ENCODE data around the gene SEMA6C.

The SEMA6C gene

DNA sequence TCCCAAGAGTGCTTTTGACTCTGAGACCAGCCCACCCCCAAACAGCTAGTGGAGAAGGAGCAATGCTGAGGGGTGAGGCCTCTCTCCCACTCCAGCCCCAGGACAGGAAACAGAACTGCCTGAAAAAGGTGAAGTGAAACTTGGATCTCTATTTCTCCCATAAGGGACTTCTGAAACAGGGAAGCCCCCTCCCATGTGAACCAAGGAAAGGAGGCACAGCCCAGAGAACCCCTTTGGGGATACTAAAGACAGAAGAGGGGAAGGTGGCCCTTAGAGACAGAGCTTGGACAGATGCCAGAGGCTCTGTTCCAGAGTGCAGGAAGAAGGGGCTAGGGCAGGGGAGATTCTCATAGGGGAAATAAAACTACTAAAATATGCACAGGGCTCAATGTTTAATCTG, 12.9 kb upstream of the SEMA6C start:
- DNase-seq (ENCODE audit: low read depth in 2 of 2) = no peak

DNA sequence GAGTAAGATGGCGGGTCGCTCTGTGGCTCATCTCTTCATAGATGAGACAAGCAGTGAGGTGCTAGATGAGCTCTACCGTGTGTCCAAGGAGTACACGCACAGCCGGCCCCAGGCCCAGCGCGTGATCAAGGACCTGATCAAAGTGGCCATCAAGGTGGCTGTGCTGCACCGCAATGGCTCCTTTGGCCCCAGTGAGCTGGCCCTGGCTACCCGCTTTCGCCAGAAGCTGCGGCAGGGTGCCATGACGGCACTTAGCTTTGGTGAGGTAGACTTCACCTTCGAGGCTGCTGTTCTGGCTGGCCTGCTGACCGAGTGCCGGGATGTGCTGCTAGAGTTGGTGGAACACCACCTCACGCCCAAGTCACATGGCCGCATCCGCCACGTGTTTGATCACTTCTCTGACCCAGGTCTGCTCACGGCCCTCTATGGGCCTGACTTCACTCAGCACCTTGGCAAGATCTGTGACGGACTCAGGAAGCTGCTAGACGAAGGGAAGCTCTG, 12.4 kb upstream of the SEMA6C start:
- DNase-seq (ENCODE audit: low read depth in 2 of 2) = no peak

DNA sequence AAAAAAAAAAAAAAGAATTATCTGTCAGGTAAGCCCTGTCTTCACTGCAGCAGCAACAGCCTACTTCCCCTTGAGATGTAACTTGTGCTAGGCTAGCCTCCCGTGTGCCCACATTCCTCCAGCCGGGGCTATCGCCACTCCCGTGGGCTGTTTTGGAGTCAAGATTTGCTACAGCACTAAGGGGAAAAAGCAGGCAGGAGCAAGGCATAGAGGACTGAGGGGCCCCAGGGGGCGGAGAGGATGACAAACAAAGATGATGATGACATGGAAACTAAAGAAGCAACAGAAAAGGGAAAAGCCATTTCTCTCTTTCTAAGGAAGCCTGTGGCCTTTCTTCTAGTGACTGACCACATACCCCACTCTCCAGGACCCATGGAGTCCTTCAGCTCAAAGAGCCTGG, 11.9 kb upstream of the SEMA6C start:
- DNase-seq (ENCODE audit: low read depth in 2 of 2) = peak in 1 of 2 experiments; percentile 52

DNA sequence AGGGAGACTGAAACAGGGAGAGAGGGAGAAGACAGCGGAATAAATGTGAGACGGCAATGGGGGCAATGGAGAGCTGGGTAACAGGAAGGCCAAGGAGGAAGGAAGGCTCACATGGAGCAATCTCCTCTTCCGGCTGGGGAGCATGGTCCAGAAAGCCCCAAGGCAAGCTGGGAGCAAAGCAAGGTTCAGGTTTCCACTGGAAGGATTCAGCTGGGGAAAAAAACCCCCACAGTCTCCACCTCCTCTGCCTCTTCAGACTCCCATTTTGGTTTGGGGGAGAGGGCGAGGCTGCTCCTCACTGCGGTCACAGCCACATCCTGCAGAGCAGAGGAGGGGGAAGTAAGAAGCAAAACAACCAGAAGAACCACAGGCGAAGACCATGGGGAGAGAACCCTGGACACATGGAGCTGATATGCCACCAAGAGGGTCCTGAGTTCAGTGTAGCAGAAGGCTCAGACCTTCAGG, 10.7 kb upstream of the SEMA6C start:
- DNase-seq (ENCODE audit: low read depth in 2 of 2) = peak; percentile 42 to 57

DNA sequence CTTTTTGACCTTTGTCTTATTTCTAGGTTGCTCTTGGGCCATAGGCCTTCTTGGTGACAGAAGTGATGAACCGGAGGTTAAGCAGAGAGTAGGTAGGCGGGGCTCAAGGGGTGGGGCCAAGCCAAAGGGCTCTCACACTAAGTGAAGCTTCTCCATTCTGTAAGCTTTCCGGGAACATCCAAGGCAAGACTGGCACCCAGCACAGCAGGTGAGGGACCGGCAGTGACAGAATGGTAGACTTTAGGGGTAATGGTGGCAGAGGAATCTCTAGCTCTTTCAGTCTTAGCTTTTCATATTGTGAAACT, 10.0 kb upstream of the SEMA6C start, which contains the start of gene TNFAIP8L2:
Gene TNFAIP8L2, plus strand, starts transcription at position 135 of the 305 bp plus-strand sequence. CDS start 2,049 bp downstream, outside the sequence.
- peak; percentile 50 to 84 for DNase-seq (ENCODE audit: low read depth in 2 of 2)

DNA sequence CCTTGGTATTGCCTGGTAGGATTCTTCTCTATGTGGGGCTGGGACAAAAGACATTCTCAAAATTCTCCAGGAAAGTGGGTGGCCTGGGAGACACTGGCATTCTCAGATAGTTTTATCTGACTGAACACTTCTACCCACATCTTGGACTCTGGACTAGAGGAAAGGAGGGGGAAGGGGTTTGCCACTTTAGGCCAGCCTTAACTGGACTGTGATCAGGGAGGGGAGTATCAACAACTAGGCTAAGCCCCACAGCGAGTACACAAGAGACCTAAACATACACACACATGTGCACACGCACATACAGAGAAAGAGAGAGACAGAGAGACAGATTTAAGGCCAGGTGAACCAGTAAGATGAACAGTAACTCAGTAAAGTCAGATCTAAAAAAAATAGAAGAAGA, 1.2 kb upstream of the SEMA6C start:
- no peak for DNase-seq (ENCODE audit: low read depth in 2 of 2)

DNA sequence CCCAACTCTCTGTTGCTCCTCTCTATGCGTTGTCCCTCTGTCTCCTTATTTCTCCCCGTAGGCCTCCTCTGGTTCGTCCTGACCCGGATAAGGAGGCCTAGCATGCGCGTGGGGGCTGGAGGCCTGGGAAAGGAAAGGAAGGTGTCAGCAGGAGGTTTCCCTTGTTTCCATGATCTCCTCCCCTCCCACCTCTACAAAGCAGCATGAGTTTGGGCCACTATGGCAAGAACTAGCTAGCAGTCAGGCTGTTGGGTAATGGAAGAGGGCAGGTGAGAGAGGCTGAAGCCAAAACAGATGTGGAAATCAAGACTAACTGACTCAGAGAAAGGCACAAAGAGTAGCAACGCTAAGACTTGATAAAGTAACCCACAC, 687 bp upstream of the SEMA6C start:
- no peak for DNase-seq (ENCODE audit: low read depth in 2 of 2)

DNA sequence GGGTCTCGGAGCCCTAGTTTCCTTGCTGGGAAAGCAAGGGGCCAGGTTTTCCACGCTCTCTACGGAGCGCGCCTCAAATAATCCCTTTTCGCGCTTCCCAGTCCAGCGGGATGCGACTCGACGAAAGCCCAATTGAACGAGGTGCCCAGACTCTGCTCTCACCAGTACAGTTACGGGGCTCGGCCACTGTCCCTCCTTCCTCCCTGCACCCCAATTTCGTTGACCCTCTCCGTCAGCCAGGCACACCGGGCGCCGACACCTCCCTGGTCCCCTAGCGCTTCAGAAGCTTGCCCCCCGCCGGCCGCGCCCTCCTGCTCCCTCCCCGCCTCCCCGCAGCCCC, 389 bp downstream of the SEMA6C start:
- DNase-seq (ENCODE audit: low read depth in 2 of 2) = no peak

DNA sequence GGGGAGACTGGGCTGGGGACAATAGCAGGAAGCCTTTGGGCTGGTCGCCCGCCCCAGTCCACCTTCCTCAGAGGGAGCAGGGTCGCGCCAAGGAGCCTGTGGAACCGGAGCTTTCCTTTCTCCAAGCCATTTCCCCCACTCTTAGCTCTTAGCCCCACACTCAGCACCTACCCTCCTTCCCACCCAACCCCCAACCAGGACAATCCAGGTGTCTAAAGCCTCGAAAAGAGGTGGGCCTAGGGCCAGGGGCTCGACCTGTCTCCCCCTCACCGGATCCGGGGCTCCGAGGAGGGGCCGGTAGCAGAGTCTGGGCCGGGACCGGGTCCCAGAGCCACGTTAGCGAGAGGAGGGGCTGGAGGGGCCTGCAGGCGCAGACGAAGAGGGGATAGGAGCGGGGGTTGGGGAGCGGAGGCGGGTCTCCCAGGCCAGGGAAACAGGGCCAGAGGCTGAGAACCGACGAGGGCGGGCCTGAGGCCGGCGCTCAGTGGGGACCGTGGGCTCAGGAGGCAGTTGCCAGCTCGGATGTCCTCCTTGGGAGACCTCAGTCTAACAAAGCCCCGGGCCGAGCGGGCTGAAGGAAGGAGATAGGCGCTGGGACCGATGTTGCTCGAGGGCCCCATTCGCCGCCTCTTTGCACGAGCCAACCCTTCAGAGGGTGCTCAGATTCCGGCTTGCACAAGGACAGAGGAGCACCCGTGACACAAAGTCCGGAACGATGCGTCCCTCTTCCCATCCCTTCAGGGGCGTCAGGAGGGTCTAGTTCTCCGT, 943 bp downstream of the SEMA6C start:
- DNase-seq (ENCODE audit: low read depth in 2 of 2) = no peak

DNA sequence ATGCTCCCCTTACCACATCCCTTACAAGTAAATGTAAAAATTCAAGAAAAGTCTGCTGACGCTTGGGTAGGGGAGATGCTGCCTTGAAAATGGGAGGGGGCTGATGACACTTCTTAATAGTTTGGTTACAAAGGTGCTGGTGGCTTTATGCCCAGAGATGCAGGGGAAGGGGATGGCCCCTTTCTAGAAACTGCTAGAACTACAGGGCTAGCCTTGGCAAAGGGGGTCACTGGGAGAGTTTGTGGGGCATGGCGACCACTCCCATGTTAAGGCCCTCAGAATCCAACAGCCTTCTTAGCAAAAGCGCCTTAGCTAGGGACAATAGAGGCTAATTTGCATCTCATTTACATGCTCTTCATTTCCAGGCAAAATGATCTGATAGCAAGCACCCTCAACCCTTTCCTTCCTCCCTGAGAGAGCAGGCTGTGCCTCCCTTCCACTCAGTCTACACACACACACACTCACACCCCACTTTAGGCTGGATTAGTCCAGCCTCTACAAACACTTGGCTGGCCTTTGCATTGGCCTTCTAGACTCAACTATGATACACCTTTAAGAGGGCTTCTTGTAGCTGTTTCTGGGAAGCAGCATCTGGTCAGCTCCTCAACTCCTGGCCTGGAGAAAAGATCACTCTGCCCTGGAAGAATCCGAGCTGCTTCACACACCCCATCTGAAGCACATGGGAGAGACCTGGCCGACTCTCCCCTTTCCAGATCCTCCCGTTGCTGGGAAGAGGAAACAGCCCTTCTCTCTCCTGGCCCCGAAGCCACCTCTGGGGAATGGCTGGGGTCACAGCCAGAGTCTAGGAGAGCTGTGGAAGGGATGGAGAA, 1.7 kb downstream of the SEMA6C start:
- DNase-seq (ENCODE audit: low read depth in 2 of 2) = no peak

DNA sequence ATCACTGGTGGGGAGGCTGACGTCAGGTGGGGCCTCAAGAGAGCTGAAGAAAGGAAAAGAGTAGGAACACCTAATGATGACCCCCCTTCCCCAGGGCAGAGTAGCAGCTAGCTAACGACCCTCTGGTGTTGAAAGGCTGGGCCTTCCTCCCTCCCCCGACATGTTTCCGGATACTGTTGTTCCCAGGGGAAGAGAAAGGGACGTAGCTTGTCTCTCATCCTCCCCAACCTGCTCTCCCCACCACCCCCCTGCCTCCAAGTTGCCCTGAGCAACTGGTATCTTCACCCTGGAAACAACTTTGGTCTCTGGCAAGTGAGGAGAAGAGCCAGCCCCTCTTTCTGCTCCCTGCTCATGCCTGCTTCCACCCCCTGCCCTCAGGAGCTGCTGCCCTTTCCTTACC, 2.4 kb downstream of the SEMA6C start:
- DNase-seq (ENCODE audit: low read depth in 2 of 2) = no peak

DNA sequence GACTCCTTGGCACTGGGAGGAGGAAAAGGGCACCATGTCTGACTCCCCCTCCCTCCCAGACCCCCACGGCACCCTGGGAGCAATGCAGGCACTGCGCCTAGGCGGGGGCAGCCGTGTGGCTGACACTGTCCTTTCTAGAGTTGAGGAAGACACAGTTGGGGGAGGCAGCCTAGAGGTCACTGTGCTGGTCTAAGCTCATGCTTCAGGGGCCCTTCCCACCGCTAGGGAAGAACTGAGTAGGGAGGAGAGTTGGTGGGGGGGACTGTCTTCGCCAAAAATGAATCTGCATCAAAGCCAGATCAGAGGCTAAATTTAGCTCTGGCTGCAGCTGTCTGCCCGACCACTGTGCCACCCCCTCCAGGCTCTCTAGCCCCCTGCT, 3.4 kb downstream of the SEMA6C start:
- no peak for DNase-seq (ENCODE audit: low read depth in 2 of 2)

DNA sequence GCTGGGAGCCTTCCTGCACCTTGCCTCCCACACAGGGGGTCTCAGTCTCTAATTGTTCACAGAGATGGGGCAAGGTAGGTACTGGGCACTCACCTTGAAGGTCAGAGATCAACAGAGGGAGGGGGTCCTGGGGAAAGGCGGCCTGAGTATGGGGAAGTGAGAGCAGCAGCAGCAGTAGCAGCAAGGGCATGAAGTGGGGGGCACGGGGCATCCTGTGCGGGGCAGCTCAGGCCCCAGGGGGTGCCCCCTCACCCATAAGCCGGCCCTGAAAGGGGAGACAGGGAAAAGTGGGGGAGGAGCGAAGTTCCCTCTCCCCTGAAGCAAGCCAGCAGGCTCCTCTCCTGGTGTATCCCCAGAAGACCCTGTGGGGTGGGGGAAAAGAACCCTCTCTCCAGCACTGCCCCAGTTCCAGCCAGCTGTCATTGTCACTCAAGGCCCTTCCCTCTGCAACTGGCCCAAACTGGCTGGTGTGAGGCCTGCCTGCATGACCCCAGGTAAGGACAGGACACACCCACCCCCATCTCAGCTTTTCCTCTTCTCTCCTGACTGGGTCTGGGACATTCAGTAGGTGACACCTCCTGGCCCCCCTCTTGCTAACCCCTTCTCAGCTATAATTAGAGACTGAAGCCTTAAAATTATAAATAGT, 3.9 kb downstream of the SEMA6C start:
- no peak for DNase-seq (ENCODE audit: low read depth in 2 of 2)

DNA sequence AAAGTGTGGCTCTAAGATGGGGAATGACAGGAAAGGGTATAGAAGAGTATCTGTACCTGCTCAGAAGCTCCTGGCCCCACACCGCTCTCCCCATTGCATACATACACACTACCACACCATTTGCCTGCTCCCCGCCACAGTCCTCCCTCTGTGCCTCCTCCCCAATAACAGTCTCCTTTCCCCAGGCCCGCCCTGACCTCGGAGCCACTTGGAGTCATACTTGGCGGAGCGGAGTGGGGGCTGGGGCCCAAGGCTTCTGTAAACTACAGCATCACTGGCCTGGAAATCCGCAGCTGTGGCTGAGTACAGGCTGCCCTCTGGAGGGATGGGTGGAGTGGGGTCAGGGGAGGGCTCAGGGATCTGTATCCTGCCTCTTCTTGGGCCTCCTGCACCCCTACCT, 8.6 kb downstream of the SEMA6C start:
- DNase-seq (ENCODE audit: low read depth in 2 of 2) = no peak

DNA sequence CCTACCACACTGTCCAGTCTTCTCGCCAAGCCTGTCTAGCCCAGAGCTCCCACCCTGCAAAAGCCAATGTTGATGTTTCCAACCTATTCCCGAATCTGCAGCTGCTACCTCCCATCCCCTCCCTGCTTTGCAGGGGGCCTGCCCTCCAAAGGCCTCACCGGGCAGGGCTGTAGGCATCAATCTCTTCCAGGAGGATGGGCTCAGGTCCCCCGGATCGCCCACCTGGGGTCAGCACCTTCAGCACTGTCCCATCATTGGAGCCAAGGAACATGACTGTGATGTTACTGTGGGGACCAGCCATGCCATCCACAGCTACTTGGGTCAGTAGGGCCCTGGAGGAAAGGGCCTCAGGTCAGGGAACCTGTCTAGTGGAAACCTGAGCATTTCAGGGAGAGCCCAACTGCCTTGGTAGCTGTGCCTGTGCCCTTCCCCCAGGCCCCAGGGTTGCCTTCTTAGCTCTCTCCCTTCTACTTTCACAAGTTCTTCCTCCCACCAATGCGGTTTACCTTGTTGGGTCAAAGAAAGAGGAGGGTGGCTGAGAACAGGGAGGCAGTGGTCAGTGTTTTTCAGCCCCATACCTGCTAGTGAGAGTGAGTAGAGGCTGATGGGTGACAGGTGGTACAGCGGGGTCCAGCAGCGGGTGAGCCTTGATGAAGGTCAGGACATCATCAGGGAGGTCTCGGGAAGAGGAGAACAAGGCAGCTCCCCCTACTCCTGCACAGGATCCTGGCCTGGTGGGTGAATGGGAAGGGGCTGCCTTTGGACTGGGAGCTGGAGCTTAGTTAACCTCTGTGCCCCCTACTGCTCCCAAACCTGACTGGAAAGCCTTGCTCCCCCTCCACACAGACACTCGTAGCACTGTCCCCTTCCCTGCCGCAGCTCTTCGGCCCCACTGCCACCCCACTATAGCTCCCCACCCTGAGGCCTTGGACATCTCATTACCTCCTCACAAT, 10.7 kb downstream of the SEMA6C start:
- DNase-seq (ENCODE audit: low read depth in 2 of 2) = no peak

DNA sequence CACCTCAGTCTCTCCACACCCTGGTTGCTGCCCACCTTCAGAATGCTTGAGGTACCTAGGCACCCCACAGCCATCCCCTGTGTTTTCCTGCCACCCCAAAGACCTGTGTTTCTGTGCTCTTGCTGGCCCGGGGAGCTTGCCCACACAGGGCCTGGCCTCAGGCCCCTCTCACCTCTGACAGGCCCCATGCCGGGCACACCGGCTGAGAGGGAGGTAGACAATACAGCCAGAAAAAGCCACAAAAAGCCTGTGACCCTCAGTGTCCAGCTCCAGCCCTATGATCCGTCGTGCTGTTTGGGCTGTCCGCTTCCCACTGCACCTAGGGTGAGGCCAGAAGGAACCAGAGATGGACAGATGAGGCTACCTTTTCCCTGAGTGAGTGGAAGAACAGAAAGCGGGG, 11.4 kb downstream of the SEMA6C start:
- DNase-seq (ENCODE audit: low read depth in 2 of 2) = no peak

DNA sequence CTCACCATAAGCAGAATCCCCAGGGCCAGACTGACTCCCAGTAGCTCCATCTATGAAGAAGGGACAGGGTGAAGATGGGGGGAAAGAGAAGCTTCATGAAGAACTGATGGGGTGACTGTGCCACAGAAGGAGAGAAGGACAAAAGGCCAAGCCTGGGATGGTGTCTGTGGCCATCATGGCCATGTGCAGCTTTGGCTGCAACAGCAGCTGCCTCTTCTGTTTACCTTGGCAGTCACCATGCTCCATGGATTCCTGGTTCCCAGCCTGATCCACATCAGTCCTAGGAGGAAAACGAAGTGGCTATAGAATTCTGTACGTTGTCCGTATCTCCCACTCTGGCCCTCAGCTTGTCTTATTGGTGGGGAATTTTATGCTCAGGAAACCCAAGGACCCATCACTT, 12.0 kb downstream of the SEMA6C start:
- DNase-seq (ENCODE audit: low read depth in 2 of 2) = no peak

DNA sequence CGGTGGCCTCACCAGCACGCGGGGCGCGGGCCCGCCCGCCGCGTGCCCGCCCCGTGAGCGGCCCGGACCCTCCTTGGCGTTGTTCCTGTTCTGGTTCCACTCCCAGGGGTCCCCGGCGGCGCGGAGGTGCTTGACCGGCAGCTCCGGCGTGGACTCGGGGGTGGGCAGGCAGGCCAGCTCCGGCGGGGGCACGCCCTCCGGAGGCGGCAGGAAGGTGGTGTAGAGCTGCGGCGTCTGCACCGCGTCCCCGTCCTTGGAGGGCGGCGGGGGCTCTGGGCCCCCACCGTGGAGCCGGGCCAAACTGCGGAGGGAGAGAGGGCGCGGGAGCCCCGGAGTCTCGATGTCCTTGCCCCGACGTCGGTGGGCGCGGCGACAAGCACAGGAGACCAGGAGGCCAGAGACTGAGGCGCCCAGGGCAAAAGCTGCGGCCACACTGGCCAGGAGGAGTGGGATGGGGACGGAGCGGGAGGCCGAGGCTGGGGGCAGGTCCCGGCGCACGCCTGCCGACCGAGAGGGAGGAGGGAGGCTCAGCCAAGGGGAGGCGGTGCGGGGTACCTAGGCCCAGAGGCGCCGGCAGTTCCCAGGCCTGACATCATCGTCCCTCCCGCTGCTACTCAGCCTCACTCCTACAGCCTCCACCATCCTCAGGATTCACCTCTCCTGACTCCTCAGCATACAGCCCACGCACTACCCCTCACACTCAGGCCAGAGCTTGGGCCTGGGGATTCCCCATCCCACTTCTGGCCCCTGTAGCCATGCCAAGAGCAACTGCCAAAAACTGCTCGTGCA, 13.2 kb downstream of the SEMA6C start:
- no peak for DNase-seq (ENCODE audit: low read depth in 2 of 2)

DNA sequence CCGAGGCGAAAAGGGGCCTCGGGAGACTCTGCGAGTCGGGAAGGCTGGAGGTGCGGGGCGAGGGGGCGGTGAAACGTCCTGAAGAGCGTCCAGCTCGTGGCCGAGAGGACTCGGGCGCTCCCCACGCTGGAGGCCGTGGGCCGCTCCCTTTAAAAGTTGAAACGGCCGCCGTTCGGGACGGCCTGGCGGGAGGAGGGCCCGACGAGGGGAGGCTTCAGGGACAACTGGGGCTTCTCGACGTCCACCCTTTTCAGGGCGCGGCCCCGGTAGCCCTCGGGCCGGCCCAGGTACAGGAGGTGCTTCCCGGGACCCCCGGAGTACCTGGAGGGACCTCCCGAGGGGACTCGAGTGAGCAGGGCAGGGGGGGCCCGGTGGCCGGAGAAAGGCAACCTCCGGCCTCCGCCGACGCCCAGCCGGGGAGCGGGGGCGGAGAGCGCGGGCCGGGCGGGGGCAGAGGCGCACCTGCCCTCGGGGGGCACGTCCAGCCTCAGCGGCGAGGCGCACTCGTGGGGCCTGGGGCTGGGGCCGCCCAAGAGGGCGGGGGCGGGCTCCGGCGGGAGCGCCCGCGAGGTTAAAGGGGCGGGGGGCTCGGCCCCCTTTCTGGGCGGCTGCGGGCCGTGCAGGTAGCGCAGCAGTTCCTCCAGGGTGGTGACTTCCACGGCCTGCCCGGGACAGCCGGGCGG, 14.0 kb downstream of the SEMA6C start:
- no peak for DNase-seq (ENCODE audit: low read depth in 2 of 2)

DNA sequence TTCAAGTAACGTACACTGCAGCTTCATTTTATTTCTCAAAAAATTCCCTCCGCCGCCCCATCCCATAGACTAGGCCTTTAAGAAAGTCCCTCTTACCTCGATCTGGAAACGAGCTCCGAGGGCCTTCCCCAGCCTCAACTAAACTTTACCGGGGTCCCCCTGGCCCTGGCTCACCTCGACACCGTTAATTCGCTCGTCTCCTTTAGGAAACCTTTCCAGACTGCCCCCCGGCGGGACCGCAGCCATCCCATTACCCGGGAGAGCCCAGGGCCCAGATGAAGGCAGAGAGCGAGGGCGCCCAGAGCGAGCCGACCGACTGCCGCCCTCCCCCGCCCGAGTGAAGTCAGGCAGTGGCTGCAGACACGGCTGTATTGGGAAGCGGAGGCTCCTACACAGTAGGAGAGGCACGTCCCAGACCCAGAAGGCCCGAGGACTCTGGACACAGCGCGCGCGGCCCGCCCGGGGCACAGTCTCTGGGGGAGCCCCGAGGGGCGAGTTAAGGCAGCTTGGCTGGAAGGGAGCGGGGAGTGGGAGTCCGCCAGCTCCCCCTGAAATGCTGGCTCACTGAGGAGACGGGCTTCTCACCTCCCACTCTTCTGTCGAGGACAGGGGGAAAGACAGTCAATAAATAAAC, 14.6 kb downstream of the SEMA6C start:
- DNase-seq (ENCODE audit: low read depth in 2 of 2) = no peak

All from stimulated activated CD4-positive, alpha-beta T cell treated with anti-CD3 and anti-CD28 coated beads, Interleukin-12 subunit alpha, Interleukin-12 subunit beta, amount 100 ng/mL, for 24 hours (primary cell).